ENCODE measurements around the gene SERPINH1. TPM values are rescaled to one million over a fixed set of nuclear protein-coding genes. Genes with fewer than 3 reads are reported as not detected.
A peak's percentile ranks its signal among the peaks of the same experiment; 100 is the strongest.

SERPINH1 gene
- total and polyA plus RNA-seq, 7 experiments from 2014 or later = 2.9 to 19.9 (median 7.8) TPM

- Mint-ChIP-seq H3K4me3 (no peak overlapping the region), H3K36me3 (no peaks in the 10 kb centered on the region), H3K27ac (no peak overlapping the region), H3K4me1 (peaks cover 0 to 8% (median 0%) of the 10 kb centered on the region in 7 donors), H3K9me3 (no peaks in the 10 kb centered on the region), H3K27me3 (peaks cover 0 to 48% (median 9%) of the 10 kb centered on the region in 5 donors)
- Histone ChIP-seq H3K36me3 (ENCODE audit: control insufficient read depth in 2 of 3, insufficient read depth in 3 of 3, low read length in 3 of 3) (no peaks in the 10 kb centered on the region), H3K9me3 (ENCODE audit: control insufficient read depth in 2 of 3, low read length in 3 of 3) (no peaks in the 10 kb centered on the region), H3K4me3 (ENCODE audit: low read length) (no peak overlapping the region), H3K4me1 (ENCODE audit: control insufficient read depth in 2 of 2, insufficient read depth in 2 of 2, low read length in 2 of 2) (no peaks in the 10 kb centered on the region), H3K27me3 (ENCODE audit: control insufficient read depth in 2 of 2, insufficient read depth in 2 of 2, low read length in 2 of 2) (no peaks in the 10 kb centered on the region), H3K27ac (ENCODE audit: low read depth, low read length) (no peak overlapping the region)
- DNase-seq (no peak), ATAC-seq (no peak)
- CTCF ChIA-PET = no interaction called here
- intact Hi-C loops (cut with micrococcal nuclease) = no loop called here
- POLR2A ChIA-PET = no interaction called here
Measured at GRCh38 chr11:75600356-75600755, 38.3 kb downstream of the SERPINH1 start.

GRCh38 chr11:75601494-75601893, 39.4 kb downstream of the SERPINH1 start:
- Histone ChIP-seq H3K27me3 (ENCODE audit: control insufficient read depth in 2 of 2, insufficient read depth in 2 of 2, low read length in 2 of 2) (no peaks in the 10 kb centered on the region), H3K9me3 (ENCODE audit: control insufficient read depth in 2 of 3, low read length in 3 of 3) (no peaks in the 10 kb centered on the region), H3K4me1 (ENCODE audit: control insufficient read depth in 2 of 2, insufficient read depth in 2 of 2, low read length in 2 of 2) (no peaks in the 10 kb centered on the region), H3K36me3 (ENCODE audit: control insufficient read depth in 2 of 3, insufficient read depth in 3 of 3, low read length in 3 of 3) (no peaks in the 10 kb centered on the region), H3K27ac (ENCODE audit: low read depth, low read length) (no peak overlapping the region), H3K4me3 (ENCODE audit: low read length) (no peak overlapping the region)
- no peak overlapping the region for H3K27ac Mint-ChIP-seq
- no peak overlapping the region for H3K4me3 Mint-ChIP-seq
- peaks cover 0 to 43% (median 9%) of the 10 kb centered on the region in 5 donors for H3K27me3 Mint-ChIP-seq
- ATAC-seq (no peak), DNase-seq (no peak)
- peaks cover 0 to 2% (median 0%) of the 10 kb centered on the region in 7 donors for H3K4me1 Mint-ChIP-seq
- H3K9me3 Mint-ChIP-seq = no peaks in the 10 kb centered on the region
- intact Hi-C loops (cut with micrococcal nuclease) = no loop called here
- H3K36me3 Mint-ChIP-seq = no peaks in the 10 kb centered on the region
- CTCF ChIA-PET = no interaction called here
- POLR2A ChIA-PET = no interaction called here

- no peaks in the 10 kb centered on the region for H3K4me1 ChIP-seq (ENCODE audit: control insufficient read depth in 2 of 2, insufficient read depth in 2 of 2, low read length in 2 of 2)
- no peak for ATAC-seq
- no peaks in the 10 kb centered on the region for H3K27me3 ChIP-seq (ENCODE audit: control insufficient read depth in 2 of 2, insufficient read depth in 2 of 2, low read length in 2 of 2)
- no peak overlapping the region for H3K27ac ChIP-seq (ENCODE audit: low read depth, low read length)
- Mint-ChIP-seq H3K27ac (peak overlapping the region in 1 of 9 donors; percentile 68), H3K4me1 (peaks cover 0 to 2% (median 0%) of the 10 kb centered on the region in 7 donors), H3K4me3 (no peak overlapping the region), H3K27me3 (peaks cover 0 to 40% (median 9%) of the 10 kb centered on the region in 5 donors), H3K36me3 (no peaks in the 10 kb centered on the region), H3K9me3 (no peaks in the 10 kb centered on the region)
- no peaks in the 10 kb centered on the region for H3K36me3 ChIP-seq (ENCODE audit: control insufficient read depth in 2 of 3, insufficient read depth in 3 of 3, low read length in 3 of 3)
- ChIA-PET CTCF (no interaction called here), POLR2A (no interaction called here)
- no peak for DNase-seq
- intact Hi-C loops (cut with micrococcal nuclease) = no loop called here
- no peak overlapping the region for H3K4me3 ChIP-seq (ENCODE audit: low read length)
- no peaks in the 10 kb centered on the region for H3K9me3 ChIP-seq (ENCODE audit: control insufficient read depth in 2 of 3, low read length in 3 of 3)
Measured at GRCh38 chr11:75602951-75603350, 40.9 kb downstream of the SERPINH1 start.

- Mint-ChIP-seq H3K9me3 (no peaks in the 10 kb centered on the region), H3K36me3 (no peaks in the 10 kb centered on the region), H3K27ac (no peak overlapping the region), H3K27me3 (peaks cover 0 to 41% (median 9%) of the 10 kb centered on the region in 5 donors), H3K4me3 (no peak overlapping the region), H3K4me1 (no peaks in the 10 kb centered on the region)
- ATAC-seq (no peak), DNase-seq (no peak)
- Histone ChIP-seq H3K36me3 (ENCODE audit: control insufficient read depth in 2 of 3, insufficient read depth in 3 of 3, low read length in 3 of 3) (no peaks in the 10 kb centered on the region), H3K27ac (ENCODE audit: low read depth, low read length) (no peak overlapping the region), H3K9me3 (ENCODE audit: control insufficient read depth in 2 of 3, low read length in 3 of 3) (no peaks in the 10 kb centered on the region), H3K4me1 (ENCODE audit: control insufficient read depth in 2 of 2, insufficient read depth in 2 of 2, low read length in 2 of 2) (no peaks in the 10 kb centered on the region), H3K27me3 (ENCODE audit: control insufficient read depth in 2 of 2, insufficient read depth in 2 of 2, low read length in 2 of 2) (no peaks in the 10 kb centered on the region), H3K4me3 (ENCODE audit: low read length) (no peak overlapping the region)
- CTCF ChIA-PET = no interaction called here
- intact Hi-C loops (cut with micrococcal nuclease) = no loop called here
- POLR2A ChIA-PET = no interaction called here
Measured at GRCh38 chr11:75603791-75604736, 42.0 kb downstream of the SERPINH1 start.

- no peaks in the 10 kb centered on the region for H3K27me3 ChIP-seq (ENCODE audit: control insufficient read depth in 2 of 2, insufficient read depth in 2 of 2, low read length in 2 of 2)
- H3K4me1 ChIP-seq (ENCODE audit: control insufficient read depth in 2 of 2, insufficient read depth in 2 of 2, low read length in 2 of 2) = no peaks in the 10 kb centered on the region
- H3K4me3 Mint-ChIP-seq = no peak overlapping the region
- no peaks in the 10 kb centered on the region for H3K4me1 Mint-ChIP-seq
- no peaks in the 10 kb centered on the region for H3K9me3 Mint-ChIP-seq
- CTCF ChIA-PET = no interaction called here
- POLR2A ChIA-PET = no interaction called here
- H3K27ac ChIP-seq (ENCODE audit: low read depth, low read length) = no peak overlapping the region
- no peaks in the 10 kb centered on the region for H3K9me3 ChIP-seq (ENCODE audit: control insufficient read depth in 2 of 3, low read length in 3 of 3)
- no peak overlapping the region for H3K4me3 ChIP-seq (ENCODE audit: low read length)
- intact Hi-C loops (cut with micrococcal nuclease) = no loop called here
- no peaks in the 10 kb centered on the region for H3K36me3 ChIP-seq (ENCODE audit: control insufficient read depth in 2 of 3, insufficient read depth in 3 of 3, low read length in 3 of 3)
- no peaks in the 10 kb centered on the region for H3K36me3 Mint-ChIP-seq
- DNase-seq (no peak), ATAC-seq (no peak)
- peaks cover 0 to 39% (median 9%) of the 10 kb centered on the region in 5 donors for H3K27me3 Mint-ChIP-seq
- no peak overlapping the region for H3K27ac Mint-ChIP-seq
Measured at GRCh38 chr11:75606099-75606498, 44.0 kb downstream of the SERPINH1 start.

GRCh38 chr11:75611823-75612222, 49.8 kb downstream of the SERPINH1 start:
- H3K27ac Mint-ChIP-seq = no peak overlapping the region
- H3K4me3 Mint-ChIP-seq = no peak overlapping the region
- intact Hi-C loops (cut with micrococcal nuclease) = no loop called here
- Histone ChIP-seq H3K36me3 (ENCODE audit: control insufficient read depth in 2 of 3, insufficient read depth in 3 of 3, low read length in 3 of 3) (no peaks in the 10 kb centered on the region), H3K27ac (ENCODE audit: low read depth, low read length) (no peak overlapping the region), H3K4me3 (ENCODE audit: low read length) (no peak overlapping the region), H3K27me3 (ENCODE audit: control insufficient read depth in 2 of 2, insufficient read depth in 2 of 2, low read length in 2 of 2) (no peaks in the 10 kb centered on the region), H3K9me3 (ENCODE audit: control insufficient read depth in 2 of 3, low read length in 3 of 3) (no peaks in the 10 kb centered on the region), H3K4me1 (ENCODE audit: control insufficient read depth in 2 of 2, insufficient read depth in 2 of 2, low read length in 2 of 2) (no peaks in the 10 kb centered on the region)
- peaks cover 0 to 20% (median 9%) of the 10 kb centered on the region in 5 donors for H3K27me3 Mint-ChIP-seq
- POLR2A ChIA-PET = no interaction called here
- ATAC-seq (no peak), DNase-seq (no peak)
- H3K9me3 Mint-ChIP-seq = no peaks in the 10 kb centered on the region
- CTCF ChIA-PET = no interaction called here
- H3K36me3 Mint-ChIP-seq = no peaks in the 10 kb centered on the region
- no peaks in the 10 kb centered on the region for H3K4me1 Mint-ChIP-seq

- no peak overlapping the region for H3K4me3 ChIP-seq (ENCODE audit: low read length)
- ATAC-seq = no peak
- ChIA-PET POLR2A (no interaction called here), CTCF (no interaction called here)
- H3K36me3 Mint-ChIP-seq = no peaks in the 10 kb centered on the region
- no peak overlapping the region for H3K27ac ChIP-seq (ENCODE audit: low read depth, low read length)
- no peaks in the 10 kb centered on the region for H3K36me3 ChIP-seq (ENCODE audit: control insufficient read depth in 2 of 3, insufficient read depth in 3 of 3, low read length in 3 of 3)
- no peaks in the 10 kb centered on the region for H3K4me1 ChIP-seq (ENCODE audit: control insufficient read depth in 2 of 2, insufficient read depth in 2 of 2, low read length in 2 of 2)
- H3K27ac Mint-ChIP-seq = no peak overlapping the region
- intact Hi-C loops (cut with micrococcal nuclease) = no loop called here
- peaks cover 0 to 15% (median 5%) of the 10 kb centered on the region in 11 donors for H3K9me3 Mint-ChIP-seq
- no peaks in the 10 kb centered on the region for H3K9me3 ChIP-seq (ENCODE audit: control insufficient read depth in 2 of 3, low read length in 3 of 3)
- peaks cover 0 to 17% (median 9%) of the 10 kb centered on the region in 5 donors for H3K27me3 Mint-ChIP-seq
- DNase-seq = no peak
- no peaks in the 10 kb centered on the region for H3K4me1 Mint-ChIP-seq
- H3K4me3 Mint-ChIP-seq = no peak overlapping the region
- H3K27me3 ChIP-seq (ENCODE audit: control insufficient read depth in 2 of 2, insufficient read depth in 2 of 2, low read length in 2 of 2) = no peaks in the 10 kb centered on the region
Measured at GRCh38 chr11:75615751-75616150, 53.7 kb downstream of the SERPINH1 start.

Data from naive thymus-derived CD4-positive, alpha-beta T cell (primary cell).